22Rv1 (cell line): ENCODE data around the gene NQO1.
"Not testable (repeated sequence)": the region's sequence is repeated elsewhere in the genome, so short reads cannot be mapped to it uniquely, and the experiment has no call there.

Experiments
- H3K27ac ChIP-seq: fragments of 450-650 bp; 2 replicates; pipeline ENCODE4 v1.5.1; 2017
- CTCF ChIP-seq: fragments of 450-650 bp; IDR thresholded peaks from 2 replicates; pipeline ENCODE4 v1.5.1; 2017; ENCODE audit warnings: mild to moderate bottlenecking
- ZFX ChIP-seq: fragments of 450-650 bp; IDR thresholded peaks from 2 replicates; pipeline ENCODE4 v1.6.1; 2017; ENCODE audit warnings: antibody characterized with exemption, borderline replicate concordance

Gene NQO1

GRCh38 chr16:69767459-69768229 is 41.3 kb upstream of the NQO1 start:
- no peak overlapping the region for H3K27ac ChIP-seq
- TF ChIP-seq ZFX, result no peak
- no peak for TF ChIP-seq CTCF

GRCh38 chr16:69763599-69763942 is 37.2 kb upstream of the NQO1 start:
- peak overlapping the region; percentile 86 for H3K27ac ChIP-seq
- no peak for TF ChIP-seq CTCF
- no peak for TF ChIP-seq ZFX

GRCh38 chr16:69762814-69763598 is 36.6 kb upstream of the NQO1 start:
- peak overlapping the region; percentile 86 for H3K27ac ChIP-seq
- TF ChIP-seq ZFX, result no peak
- no peak for TF ChIP-seq CTCF

GRCh38 chr16:69761983-69762813 is 35.8 kb upstream of the NQO1 start, which contains the start of gene WWP2:
TSS of gene WWP2 (plus strand) at chr16:69762332. CDS start at chr16:69787011, 24,679 bp downstream.
- TF ChIP-seq ZFX, result no peak
- TF ChIP-seq CTCF, result no peak
- peak within 1 kb of the TSS; percentile 86 for H3K27ac ChIP-seq

- not testable (repeated sequence) for H3K27ac ChIP-seq
Observed at GRCh38 chr16:69757375-69757774, 31.0 kb upstream of the NQO1 start.

GRCh38 chr16:69756705-69757104 is 30.3 kb upstream of the NQO1 start:
- no peak overlapping the region for H3K27ac ChIP-seq
- TF ChIP-seq CTCF, result no peak
- TF ChIP-seq ZFX, result no peak

GRCh38 chr16:69754469-69755310 is 28.3 kb upstream of the NQO1 start, which contains the start of gene NOB1:
TSS of gene NOB1 (minus strand) at chr16:69754926. CDS start at chr16:69754910, 16 bp downstream.
- TF ChIP-seq ZFX (no peak), CTCF (peak; percentile 97)
- H3K27ac ChIP-seq, result peak within 1 kb of the TSS; percentile 68
